NCI-H526 treated with DMSO at 0.1 percent for 48 hours (cell line): ENCODE measurements around the gene LOXHD1.

ENCODE experiments used
- DNase-seq: peaks from one replicate; lab custom pipeline; 2025; lab: John Stamatoyannopoulos, UW

LOXHD1 gene, protein sequence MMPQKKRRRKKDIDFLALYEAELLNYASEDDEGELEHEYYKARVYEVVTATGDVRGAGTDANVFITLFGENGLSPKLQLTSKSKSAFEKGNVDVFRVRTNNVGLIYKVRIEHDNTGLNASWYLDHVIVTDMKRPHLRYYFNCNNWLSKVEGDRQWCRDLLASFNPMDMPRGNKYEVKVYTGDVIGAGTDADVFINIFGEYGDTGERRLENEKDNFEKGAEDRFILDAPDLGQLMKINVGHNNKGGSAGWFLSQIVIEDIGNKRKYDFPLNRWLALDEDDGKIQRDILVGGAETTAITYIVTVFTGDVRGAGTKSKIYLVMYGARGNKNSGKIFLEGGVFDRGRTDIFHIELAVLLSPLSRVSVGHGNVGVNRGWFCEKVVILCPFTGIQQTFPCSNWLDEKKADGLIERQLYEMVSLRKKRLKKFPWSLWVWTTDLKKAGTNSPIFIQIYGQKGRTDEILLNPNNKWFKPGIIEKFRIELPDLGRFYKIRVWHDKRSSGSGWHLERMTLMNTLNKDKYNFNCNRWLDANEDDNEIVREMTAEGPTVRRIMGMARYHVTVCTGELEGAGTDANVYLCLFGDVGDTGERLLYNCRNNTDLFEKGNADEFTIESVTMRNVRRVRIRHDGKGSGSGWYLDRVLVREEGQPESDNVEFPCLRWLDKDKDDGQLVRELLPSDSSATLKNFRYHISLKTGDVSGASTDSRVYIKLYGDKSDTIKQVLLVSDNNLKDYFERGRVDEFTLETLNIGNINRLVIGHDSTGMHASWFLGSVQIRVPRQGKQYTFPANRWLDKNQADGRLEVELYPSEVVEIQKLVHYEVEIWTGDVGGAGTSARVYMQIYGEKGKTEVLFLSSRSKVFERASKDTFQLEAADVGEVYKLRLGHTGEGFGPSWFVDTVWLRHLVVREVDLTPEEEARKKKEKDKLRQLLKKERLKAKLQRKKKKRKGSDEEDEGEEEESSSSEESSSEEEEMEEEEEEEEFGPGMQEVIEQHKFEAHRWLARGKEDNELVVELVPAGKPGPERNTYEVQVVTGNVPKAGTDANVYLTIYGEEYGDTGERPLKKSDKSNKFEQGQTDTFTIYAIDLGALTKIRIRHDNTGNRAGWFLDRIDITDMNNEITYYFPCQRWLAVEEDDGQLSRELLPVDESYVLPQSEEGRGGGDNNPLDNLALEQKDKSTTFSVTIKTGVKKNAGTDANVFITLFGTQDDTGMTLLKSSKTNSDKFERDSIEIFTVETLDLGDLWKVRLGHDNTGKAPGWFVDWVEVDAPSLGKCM (N-terminal part only)

DNA sequence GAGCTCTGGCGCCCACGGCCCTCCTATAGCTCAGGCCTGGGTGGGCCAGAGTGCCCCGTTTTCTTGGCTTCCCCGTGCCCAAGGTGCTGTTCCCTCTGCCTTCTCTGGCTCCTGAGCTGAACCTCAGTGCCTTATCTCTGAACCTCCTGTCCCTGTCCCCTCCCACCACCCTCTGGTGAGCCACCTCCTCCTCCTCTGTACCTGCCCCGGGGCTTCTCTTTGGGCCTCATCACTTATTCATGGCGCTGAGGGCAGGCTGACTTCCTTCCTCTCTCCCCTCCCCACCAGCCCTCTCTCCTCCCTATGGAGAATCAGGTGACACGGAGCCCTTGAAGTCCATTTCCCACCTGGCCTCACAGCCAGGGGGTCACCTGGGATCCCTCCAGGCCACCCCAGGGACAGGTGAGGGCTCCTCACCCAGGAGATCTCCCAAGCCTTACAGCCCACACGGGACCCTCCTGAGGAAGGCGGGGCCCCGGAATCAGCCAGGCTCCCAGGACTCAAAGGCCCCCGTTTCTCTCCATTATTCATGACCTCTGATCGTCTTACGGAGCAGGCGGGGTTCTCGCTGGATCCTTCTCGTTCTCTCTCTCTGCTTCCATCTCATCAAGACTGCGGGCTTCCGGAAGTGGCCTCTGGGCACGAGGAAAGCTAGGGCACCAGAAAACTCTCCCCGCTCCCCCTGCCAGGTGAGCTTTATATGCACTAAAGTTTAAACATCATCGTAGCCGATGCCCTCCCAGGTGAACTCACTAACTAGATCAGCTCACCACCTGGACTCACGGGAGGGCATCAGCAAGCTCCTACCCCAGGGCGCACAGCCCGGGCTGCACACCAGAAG lies at the start of gene LOXHD1:
Gene LOXHD1, minus strand, starts transcription at position 106 of the 841 bp plus-strand sequence. CDS start 187 bp downstream, outside the sequence.
- no peak for DNase-seq

DNA sequence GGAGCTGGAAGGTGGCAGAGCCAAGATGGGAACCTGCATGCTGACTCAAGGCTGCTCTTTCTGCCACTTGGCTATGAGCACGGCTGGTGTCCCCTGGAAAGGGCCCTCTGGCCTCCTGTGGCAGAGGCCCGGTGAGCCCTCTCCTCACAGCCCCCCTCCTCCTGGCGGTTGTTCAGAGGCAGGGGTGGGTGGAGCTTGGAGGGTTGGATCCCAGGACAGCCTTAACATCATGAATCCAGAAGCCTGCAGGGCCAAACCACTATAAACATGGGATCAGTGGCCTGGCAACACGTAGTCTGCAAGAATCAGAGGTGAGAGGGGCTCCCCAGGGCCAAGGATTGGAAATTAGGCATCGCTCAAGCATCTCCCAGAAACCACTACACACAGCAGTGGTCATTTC lies 48.5 kb upstream of the LOXHD1 start:
- no peak for DNase-seq

DNA sequence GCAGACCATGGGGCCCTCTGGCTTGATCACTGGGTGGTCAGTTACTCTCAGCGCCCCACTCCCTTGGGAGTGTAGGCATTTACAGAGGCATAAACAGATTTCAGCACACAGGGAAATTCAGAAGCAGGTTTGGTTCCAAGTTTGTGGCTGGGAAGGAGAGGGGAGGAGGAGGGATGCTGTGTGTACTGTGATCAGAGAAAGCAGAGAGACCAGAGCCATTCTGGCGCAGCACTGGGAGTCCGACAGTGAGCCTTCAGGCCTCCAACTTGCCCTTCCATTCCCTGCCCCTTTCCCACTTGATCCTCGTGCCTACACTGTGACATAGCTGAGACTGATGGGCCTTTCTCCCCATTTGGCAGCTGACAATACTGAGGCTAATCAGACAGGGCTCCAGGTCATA lies 47.8 kb upstream of the LOXHD1 start:
- no peak for DNase-seq

DNA sequence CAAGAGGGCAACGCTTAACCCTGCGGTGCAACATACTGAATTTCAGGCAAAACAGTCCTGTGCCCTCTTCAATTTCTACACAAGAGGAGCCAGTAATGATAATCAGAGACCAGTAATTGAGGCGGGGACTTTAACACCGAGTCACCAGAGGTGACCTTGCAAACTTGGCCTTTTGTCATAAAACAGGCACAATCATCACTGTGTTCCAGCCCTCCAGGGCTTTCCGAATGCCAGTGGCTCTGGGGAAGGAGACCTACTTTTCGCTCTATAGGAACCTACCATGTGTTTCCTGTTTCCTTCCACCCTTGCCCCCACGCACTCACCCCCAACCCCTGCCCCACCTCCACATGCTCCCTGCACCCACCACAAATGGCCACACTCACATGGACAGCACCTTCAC lies 47.2 kb upstream of the LOXHD1 start:
- DNase-seq: no peak

DNA sequence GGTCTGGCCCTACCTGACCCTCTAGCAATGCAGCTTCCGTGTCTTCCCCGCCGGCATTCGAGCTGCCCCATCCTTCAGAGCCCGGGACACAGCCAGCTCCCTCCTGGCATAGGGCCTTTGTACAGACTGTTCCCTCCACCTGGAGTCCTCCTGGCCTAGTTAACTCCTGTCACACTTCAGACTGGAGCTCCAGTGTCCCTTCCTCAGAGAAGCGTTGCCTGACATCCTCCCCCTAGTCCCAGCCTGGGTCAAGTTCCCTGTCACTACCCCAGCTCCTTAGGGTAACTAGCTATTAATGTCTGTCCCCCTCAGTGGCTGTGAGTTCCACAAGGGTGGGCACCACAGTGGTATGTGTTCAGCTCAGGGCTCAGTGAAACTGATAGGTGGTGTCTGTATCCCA lies 45.5 kb upstream of the LOXHD1 start:
- DNase-seq: no peak

DNA sequence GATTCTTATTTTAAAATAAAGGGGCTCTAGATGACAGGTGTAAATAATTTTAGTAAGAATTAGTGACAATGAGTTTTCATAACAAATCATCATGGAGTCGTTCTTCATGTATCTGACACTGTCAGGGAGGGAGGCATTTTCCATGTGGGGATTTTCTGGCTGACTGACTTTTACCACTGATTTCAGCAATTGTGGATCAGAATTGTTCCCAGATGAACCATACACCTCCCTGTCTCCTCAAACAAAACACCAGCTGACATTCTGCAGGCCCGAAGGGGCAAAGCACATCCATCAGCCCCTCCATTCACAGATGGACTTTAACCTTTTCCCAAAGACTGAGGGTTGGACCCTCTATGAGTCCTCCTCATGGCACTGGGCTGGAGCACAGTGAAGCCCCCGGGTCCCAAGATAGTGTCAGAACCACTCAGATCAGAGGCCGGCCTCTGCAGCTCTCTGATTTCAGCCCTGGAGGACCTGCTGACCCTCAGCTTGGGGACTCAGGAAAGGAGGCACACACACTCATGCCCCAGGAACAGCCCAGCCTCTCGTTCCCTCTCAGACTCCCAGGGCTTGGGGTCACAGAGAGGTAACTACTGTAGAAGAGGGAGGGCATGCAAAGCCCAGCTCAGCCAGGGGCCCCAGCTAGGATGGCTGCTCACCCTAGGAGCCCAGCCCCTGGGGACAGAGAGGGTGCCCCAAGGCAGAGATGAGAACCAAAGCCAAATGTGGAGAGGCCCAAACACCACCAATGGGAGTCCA lies 43.2 kb upstream of the LOXHD1 start:
- DNase-seq: no peak

DNA sequence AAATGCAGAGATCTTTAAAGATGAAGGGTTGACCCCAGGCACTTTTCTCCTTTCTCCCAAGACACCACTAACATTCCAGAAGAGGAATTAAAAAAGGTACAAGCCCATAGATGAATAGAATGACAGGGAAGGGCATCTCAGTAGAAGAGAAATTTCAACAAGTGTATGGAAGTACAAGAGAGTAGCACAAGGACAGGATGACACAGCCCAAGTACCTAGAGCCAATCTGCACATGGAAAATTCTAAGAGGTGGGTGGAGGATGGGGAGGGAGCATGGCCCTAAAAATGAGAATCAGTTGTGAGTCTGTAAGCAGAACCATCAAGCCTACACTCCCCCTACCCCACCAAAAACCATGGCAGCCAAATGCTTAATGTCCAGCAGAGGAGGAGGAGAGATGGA lies 39.7 kb upstream of the LOXHD1 start:
- no peak for DNase-seq

DNA sequence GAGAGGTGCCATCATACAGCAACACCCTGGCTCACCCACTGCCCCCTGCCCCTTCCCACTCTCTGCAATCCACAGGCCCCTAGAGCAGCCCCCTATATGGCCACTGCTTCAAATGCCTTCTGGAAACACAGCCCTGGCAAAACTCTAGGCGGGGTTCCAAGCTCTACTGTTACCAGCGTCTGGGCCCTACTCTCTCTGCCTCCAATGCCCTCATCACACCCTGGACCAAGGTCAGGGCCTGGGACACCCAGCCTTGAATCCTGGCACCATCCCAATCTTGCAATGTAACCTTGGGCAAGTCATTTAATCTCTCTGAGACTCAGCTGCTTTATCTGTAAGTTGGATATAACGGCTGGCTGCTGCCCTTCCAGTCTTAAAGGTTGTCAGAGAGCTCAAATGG lies 39.2 kb upstream of the LOXHD1 start:
- DNase-seq: no peak

DNA sequence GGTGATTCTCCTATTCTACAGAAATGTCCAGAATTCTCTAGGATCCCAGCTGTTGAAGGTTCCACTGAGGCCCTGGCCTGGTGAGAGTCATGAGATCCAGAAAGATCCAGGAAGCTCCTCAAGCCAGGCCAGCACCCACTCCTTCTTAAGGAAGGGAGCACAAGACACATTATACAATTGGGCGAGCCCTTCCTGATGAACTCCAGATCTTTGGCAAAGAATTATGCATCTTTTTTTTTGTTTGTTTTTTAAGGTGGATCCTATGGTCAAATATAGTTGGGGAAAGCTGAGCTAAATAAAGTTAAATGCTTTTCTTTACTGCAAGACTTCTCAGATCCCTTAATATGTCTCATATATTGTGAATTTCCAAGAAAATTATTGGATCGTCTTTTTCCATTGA lies 37.0 kb upstream of the LOXHD1 start:
- DNase-seq: no peak

DNA sequence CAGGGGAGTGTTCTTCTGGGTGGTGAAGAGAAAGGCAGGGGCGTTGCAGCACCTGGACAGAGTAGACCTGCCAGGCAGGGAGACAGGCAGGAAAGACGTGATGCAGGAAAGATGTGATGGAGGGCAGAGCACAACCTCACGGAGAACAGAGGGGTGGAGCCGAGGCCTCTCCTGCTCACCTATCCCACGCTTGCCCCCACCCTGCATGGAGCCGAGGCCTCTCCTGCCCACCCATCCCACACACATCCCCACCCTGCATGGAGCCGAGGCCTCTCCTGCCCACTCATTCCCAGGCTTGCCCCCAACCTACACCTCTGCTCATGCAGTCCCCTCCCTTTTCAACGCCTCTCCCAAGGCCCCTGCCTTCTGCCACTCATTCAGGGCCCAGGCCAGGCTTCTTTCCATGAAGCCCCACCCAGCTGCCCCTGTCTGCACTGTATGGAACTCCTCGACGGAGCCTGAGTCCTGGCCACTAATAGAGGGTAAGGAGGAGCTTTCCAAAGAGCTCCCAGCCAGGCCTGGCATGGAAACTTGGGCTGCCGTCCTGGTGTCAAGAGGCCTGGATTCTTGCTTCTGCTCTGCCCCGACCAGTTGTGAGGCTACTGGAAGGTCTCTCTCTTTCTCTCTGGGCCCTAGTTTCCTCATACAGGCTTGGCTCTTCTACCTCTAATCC lies 32.0 kb upstream of the LOXHD1 start:
- DNase-seq: no peak

DNA sequence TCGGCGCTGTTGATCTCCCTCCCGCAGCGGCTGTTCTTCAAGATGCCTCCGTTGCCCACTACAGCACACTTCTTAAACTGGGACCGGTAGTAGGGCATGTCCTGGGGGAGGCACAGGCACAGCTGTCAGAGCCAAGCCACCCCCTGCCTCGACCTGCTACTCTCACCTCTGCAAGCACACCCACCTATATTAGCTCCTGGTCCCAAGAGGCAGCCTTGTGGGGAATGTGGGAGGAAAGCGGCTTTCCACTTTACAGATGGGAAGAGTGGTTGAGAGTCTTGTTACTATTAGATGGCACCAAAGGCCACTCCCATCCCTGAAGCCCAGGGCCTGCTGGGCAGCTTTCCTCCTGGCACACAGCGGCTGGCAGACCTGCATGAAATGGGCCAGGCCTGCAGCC lies 29.2 kb upstream of the LOXHD1 start:
- no peak for DNase-seq

DNA sequence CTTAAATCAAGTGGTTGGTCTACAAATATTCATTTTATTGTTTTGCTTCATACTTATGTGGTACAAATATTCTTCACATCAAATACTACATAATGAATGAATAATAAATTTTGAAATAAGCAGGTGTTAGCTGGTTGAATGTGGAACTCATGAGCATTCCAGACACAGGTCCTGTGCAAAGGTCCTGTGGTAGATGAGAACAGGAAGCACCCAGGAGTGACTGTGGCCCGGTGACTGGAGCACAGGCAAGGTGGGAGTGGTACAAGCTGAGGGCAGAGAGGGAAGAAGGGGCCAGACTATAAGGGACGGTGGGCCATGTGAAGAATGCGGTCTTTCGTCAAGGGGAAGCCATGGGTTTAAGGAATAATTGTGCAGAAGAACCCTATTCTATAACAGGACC lies 26.2 kb upstream of the LOXHD1 start:
- DNase-seq: no peak

DNA sequence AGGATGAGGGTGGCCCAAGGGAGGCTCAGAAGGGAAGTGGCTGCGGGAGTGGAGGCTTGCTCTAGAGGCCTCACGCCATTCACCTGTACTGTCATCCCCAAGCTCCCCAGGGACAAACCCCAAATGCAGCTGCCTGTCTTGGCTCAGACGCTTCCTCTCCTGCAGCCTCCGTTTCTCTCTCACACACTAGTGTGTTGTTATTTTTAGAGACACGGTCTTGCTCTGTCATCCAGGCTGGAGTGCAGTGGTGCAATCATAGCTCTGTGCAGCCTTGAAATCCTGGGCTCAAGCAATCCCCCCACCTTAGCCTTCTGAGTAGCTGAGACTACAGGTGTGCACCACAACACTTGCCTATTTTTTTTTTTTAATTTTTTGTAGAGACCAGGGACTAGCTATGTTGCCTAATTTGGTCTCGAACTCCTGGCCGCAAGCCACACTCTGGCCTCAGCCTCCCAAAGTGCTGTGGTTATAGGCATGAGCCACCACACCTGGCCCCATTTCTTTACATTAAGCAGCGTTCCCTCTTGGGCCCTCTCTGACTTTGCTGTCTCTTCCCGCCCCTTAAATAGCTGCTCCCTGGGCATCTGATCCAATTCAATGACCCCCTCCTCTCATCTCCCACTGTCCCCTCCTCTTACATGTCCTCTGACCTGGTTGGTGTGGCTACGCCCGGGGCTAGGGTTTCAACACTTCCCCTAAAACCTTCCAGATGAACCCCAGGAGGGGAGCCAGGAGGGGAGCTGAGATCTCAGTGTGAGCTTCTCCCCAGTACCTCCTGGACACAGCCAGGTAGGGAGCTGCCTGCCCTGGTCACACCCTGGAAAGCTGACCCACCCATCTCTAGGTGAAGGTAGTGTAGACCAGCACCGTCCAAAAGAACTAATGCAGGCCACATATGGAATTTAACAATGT lies 24.0 kb upstream of the LOXHD1 start:
- DNase-seq: no peak

DNA sequence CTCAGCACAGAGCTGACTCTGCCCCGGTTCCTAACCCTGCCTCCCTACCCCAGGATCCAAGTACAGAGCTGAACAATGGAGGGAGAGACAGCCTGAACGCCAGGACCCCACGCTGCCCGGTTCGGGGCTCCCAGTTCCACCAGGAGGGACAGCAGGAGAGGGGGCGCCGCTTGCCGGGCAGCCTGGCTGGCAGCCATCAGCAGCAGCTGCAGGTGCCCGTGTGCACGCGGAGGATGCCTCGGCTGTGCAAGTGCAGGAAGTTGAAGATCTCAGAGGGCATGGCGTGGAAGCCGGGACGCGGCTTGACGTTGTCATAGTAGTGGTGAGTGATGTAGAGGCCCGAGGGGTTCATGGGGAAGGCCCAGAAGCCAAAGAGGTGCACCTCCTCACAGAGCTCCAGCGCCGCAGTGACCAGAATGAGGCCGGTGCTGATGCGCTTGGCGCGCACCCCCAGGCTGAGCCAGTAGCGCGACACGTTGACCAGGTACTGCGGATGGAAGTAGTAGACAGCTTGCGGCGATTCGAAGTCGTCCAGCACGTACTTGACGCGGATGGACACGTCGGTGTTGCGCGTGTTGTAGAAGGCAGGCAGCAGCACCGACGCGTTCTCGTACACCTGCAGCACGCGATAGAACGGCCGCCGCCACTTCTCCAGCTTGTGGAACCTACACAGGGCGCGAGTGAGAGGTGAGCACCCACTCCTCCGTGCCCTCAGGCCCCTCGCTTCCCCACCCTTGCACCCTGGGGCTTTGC lies 23.0 kb upstream of the LOXHD1 start:
- no peak for DNase-seq

DNA sequence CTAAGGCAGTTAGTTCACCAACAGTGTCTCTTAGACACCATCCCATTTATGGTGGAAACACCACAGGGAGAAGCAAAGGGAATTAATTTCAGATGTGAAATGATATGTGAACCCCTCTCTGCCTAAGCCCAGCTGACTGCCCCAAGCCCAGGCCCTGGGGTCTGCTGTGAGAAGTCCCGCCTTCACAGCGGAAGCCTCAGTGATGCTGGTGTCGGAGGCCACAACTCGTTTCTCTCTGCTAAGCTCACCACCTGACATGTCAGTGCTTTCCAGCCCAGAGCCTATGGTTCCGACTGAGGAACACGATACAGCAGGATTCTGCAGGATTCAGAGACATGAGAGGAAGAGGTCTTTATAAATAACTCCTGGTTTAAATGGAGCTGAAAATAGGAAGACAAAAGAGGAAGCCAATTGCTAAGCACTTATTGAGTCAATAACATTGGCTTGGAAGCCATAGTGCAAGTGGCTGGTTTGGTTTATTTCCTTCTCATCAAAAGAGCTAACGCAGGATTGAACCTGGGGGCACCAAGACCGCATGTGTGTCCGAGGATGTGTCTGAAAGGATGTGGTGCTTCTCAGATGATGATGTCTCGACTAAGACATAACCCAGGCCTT lies 21.9 kb upstream of the LOXHD1 start:
- no peak for DNase-seq

DNA sequence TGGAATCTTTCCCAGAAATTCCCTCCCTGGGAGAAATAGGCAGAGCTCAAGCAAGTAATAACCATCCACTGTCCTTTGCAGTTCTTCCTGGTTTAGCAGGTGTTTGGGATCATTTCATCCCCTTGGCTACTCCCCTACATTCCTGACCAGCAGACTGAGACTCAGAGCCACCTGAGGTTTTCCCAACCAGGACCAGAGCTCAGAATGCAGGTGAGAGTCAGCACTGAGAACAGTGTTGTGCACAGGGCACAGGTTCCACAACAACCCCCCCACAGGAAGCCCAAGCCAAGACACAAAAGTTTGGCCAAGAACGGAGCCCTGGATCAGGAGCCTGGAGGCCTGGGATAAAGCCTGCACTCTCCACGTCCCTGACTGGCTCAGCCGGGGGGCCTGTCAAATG lies 21.0 kb upstream of the LOXHD1 start:
- no peak for DNase-seq

DNA sequence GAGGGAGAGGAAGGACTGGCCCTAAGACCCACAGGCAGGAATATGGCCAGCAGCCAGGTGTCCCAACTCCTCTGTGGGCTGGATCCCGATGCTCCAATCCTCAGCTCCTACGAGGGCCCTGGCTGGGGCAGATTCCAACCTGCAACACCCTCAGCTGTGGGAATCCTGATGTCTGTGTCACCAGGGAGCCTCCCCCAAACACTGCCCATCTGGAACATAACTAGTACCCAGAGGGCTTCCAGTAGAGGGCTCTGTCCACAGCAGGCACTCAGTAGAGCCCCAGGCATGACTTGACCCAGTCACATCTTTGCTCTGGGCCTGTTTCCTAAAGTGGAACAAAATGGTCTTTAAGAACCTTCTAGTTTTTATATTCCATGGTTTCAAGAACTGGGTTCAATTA lies 20.6 kb upstream of the LOXHD1 start:
- DNase-seq: no peak
